Muscle layer of colon (tissue), 2 donors: ENCODE data around the gene PDE8B.
"Not testable (repeated sequence)": the region's sequence is repeated elsewhere in the genome, so short reads cannot be mapped to it uniquely, and the experiment has no call there.

Experiments used
- H3K27ac ChIP-seq: one replicate; pipeline ENCODE4 v1.7.0; 2013; ENCODE audit warnings: low read depth, mild to moderate bottlenecking, low read length, moderate library complexity
- H3K27me3 ChIP-seq, 2 donors: one replicate each; pipeline ENCODE4 v1.7.0; 2013; ENCODE audit warnings: low read length in 2 of 2, mild to moderate bottlenecking in 2 of 2; ENCODE audit not compliant: insufficient read depth in 2 of 2, control insufficient read depth in 1 of 2
- H3K36me3 ChIP-seq: one replicate; pipeline ENCODE4 v1.7.0; 2013; ENCODE audit warnings: mild to moderate bottlenecking, low read length; ENCODE audit not compliant: insufficient read depth
- H3K4me1 ChIP-seq: one replicate; pipeline ENCODE4 v1.7.0; 2013; ENCODE audit warnings: mild to moderate bottlenecking, low read length; ENCODE audit not compliant: insufficient read depth
- H3K4me3 ChIP-seq, 2 donors: one replicate each; pipeline ENCODE4 v1.7.0; 2013; ENCODE audit warnings: low read length in 2 of 2, low read depth in 1 of 2, mild to moderate bottlenecking in 1 of 2, moderate library complexity in 1 of 2
- H3K9ac ChIP-seq: one replicate; pipeline ENCODE4 v1.7.0; 2013; ENCODE audit warnings: low read length
- H3K9me3 ChIP-seq: one replicate; pipeline ENCODE4 v1.7.0; 2013; ENCODE audit warnings: mild to moderate bottlenecking, low read length
- donor health status: abdominal sarcoma.
- donor health status: Adenocarcinoma of cecum.

Gene PDE8B

DNA sequence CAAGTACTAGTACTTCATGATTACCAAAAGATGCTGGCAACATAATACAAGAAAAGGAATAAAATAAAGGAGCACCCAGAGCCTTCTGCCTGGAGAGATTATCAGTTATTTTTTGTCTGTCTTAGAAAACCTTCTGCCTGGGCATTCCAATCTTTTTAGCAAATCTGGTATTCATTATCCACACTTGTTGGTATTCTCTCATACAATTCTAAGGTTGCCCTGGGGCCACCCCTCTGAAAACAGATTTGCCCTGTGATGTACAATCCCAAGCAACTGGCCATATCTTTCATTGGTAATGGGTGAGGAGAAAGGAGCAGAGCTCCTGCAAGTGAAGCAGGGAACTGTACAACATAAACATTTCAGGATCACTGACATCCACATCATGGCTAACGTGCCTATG, 233.9 kb downstream of the PDE8B start:
- Histone ChIP-seq H3K9ac (no peak overlapping the region), H3K36me3 (peaks cover 15% of the 10 kb centered on the region), H3K27ac (no peak overlapping the region), H3K9me3 (no peaks in the 10 kb centered on the region), H3K4me3 (no peak overlapping the region), H3K4me1 (no peaks in the 10 kb centered on the region), H3K27me3 (no peaks in the 10 kb centered on the region)

DNA sequence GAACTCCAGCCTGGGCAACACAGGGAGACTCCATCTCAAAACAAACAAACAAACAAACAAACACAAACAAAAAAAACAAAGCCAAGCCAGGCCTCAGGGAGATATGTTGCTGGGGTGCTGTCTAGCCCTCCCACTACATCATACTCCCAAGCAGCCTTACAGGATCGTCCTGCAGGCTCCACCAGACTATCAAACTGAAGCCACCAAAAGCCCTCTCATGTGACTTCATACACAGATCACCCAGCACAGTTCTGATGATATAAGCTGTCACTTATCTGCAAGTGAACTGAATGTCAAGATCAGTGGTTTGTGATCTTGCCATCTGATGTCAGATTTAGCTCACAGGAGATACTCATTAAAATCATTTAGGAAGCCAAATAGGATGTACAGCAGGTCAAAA, 238.4 kb downstream of the PDE8B start:
- Histone ChIP-seq H3K27ac (no peak overlapping the region), H3K4me3 (no peak overlapping the region), H3K4me1 (peaks cover 6% of the 10 kb centered on the region), H3K9ac (no peak overlapping the region), H3K36me3 (peaks cover 18% of the 10 kb centered on the region), H3K9me3 (no peaks in the 10 kb centered on the region), H3K27me3 (no peaks in the 10 kb centered on the region)

DNA sequence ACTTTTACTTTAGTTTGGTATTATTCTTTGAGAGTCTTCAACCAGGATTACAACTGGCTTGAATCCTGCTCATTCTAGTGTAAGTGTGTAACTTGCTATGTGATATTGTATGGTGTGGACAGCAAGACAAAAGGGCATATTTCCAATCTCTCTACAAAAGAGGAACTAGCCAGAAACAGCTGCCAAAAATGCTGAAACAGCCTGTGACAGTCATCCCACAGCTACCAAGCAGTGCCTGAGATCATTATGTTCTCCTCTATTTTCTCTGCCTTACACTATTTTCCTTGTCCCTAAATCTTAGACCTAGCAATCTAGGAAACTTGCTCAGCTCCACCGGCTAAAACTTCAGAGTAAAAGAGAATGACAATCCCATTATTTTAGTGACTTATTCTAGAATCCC, 238.8 kb downstream of the PDE8B start:
- H3K36me3 ChIP-seq: peaks cover 18% of the 10 kb centered on the region
- H3K4me1 ChIP-seq: peaks cover 6% of the 10 kb centered on the region
- no peak overlapping the region for H3K4me3 ChIP-seq
- no peak overlapping the region for H3K9ac ChIP-seq
- no peaks in the 10 kb centered on the region for H3K9me3 ChIP-seq
- no peaks in the 10 kb centered on the region for H3K27me3 ChIP-seq
- no peak overlapping the region for H3K27ac ChIP-seq

DNA sequence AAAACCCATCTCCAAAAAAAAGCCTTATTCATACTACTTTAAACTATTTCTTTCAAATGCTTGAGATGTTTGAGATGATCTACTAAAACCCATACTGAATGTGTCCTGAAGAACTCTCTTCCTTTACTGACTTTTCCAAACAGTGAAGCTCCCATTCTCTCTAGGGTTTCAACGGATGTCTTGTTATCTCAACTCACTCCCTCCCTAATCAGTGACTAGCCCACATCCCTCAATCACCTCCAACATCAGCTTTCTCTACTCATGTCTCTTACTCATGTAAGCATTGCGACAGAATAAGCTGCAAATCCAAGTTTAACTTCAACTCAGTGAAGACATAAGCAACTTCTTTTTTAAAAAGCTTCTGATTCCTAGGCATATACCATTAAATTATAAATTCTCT, 239.5 kb downstream of the PDE8B start:
- H3K36me3 ChIP-seq: peaks cover 18% of the 10 kb centered on the region

DNA sequence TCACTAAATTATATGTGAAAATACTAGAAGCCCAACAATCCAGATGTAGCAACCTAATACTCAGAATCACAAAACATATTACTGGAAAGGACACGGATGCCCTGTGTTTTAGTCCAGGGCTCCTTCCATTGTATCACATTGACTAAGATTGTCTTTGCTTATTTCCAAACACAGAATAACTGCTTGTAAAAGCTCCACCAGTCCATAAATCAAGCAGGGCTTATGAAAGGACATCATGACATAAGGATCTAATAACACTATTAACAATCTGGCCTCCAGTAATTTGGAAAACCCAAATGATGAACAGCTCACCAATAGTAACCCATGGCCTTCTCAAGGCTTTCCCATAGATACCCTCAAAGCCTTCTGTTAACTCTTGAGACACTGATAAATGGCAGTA, 241.9 kb downstream of the PDE8B start:
- H3K27ac ChIP-seq: no peak overlapping the region
- H3K27me3 ChIP-seq: no peaks in the 10 kb centered on the region
- H3K9me3 ChIP-seq: no peaks in the 10 kb centered on the region
- peaks cover 6% of the 10 kb centered on the region for H3K4me1 ChIP-seq
- no peak overlapping the region for H3K4me3 ChIP-seq
- H3K9ac ChIP-seq: no peak overlapping the region
- H3K36me3 ChIP-seq: peaks cover 18% of the 10 kb centered on the region

More for the DNA sequence above, 239.5 kb downstream of the PDE8B start:
- Histone ChIP-seq H3K4me3 (no peak overlapping the region), H3K9ac (no peak overlapping the region), H3K4me1 (peaks cover 6% of the 10 kb centered on the region), H3K27me3 (no peaks in the 10 kb centered on the region), H3K9me3 (no peaks in the 10 kb centered on the region), H3K27ac (no peak overlapping the region)

GRCh38 chr5:77454123-77454522, 243.6 kb downstream of the PDE8B start:
- no peak overlapping the region for H3K9ac ChIP-seq
- peaks cover 4% of the 10 kb centered on the region for H3K36me3 ChIP-seq
- no peaks in the 10 kb centered on the region for H3K9me3 ChIP-seq
- no peaks in the 10 kb centered on the region for H3K27me3 ChIP-seq
- H3K4me3 ChIP-seq: no peak overlapping the region
- peaks cover 6% of the 10 kb centered on the region for H3K4me1 ChIP-seq
- no peak overlapping the region for H3K27ac ChIP-seq

DNA sequence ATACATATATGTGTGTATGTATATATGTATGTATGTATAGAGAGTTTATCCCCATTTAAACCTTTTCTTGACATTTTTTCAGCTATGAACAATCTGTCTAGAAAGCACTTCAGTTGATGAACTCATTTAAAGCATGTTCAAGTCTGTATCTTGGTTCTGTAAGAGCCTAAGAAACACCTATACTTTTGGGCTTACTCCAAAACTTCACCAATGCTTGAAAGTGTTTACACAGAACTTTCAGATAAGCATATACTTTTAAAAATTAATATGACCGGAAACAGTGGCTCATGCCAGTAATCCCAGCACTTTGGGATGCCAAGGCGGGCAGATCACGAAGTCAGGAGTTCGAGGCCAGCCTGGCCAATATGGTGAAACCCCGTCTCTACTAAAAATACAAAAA, 250.8 kb downstream of the PDE8B start:
- H3K9me3 ChIP-seq: no peaks in the 10 kb centered on the region
- H3K9ac ChIP-seq: no peak overlapping the region
- no peaks in the 10 kb centered on the region for H3K27me3 ChIP-seq
- no peaks in the 10 kb centered on the region for H3K4me1 ChIP-seq
- H3K36me3 ChIP-seq: no peaks in the 10 kb centered on the region
- no peak overlapping the region for H3K27ac ChIP-seq
- no peak overlapping the region for H3K4me3 ChIP-seq

DNA sequence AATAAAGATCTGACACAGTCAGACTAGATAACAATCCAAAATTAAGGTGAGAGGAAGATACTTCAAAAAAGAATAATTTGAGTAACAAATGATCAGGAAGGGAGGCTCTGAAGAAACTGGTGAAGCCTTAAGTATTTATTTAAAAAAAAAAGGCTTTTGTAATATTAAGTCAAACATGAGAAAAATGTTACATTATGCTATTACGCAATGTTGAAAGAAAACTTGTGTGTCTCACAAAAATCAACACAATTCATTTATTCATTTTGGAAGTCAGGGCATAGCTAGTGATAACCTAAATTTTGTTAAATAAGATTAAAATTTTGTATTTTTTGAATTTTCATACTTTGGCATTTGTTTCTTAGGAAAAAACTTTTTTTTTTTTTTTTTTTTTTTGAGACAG, 253.4 kb downstream of the PDE8B start:
- Histone ChIP-seq H3K9ac (no peak overlapping the region), H3K27me3 (no peaks in the 10 kb centered on the region), H3K27ac (no peak overlapping the region), H3K36me3 (no peaks in the 10 kb centered on the region), H3K9me3 (no peaks in the 10 kb centered on the region), H3K4me3 (no peak overlapping the region), H3K4me1 (no peaks in the 10 kb centered on the region)

DNA sequence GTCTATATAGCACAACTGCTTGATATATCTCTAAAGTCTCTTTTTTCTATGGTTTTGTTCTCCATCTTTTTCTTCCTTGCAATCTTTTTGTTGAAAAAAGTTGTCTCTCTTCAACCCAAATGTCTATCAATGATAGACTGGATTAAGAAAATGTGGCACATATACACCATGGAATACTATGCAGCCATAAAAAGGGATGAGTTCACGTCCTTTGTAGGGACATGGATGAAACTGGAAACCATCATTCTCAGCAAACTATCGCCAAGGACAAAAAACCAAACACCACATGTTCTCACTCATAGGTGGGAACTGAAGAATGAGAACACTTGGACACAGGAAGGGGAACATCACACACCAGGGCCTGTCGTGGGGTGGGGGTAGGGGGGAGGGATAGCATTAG, 258.4 kb downstream of the PDE8B start:
- not testable (repeated sequence) for H3K9ac ChIP-seq, H3K4me3 ChIP-seq, H3K4me1 ChIP-seq, H3K9me3 ChIP-seq, H3K27me3 ChIP-seq, H3K27ac ChIP-seq, H3K36me3 ChIP-seq

DNA sequence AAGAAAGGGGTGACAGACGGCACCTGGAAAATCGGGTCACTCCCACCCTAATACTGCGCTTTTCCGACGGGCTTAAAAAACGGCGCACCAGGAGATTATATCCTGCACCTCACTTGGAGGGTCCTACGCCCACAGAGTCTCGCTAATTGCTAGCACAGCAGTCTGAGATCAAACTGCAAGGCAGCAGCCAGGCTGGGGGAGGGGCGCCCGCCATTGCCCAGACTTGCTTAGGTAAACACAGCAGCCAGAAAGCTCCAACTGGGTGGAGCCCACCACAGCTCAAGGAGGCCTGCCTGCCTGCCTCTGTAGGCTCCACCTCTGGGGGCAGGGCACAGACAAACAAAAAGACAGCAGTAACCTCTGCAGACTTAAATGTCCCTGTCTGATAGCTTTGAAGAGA, 264.6 kb downstream of the PDE8B start:
- not testable (repeated sequence) for H3K27ac ChIP-seq, H3K9me3 ChIP-seq, H3K4me3 ChIP-seq, H3K27me3 ChIP-seq, H3K4me1 ChIP-seq, H3K9ac ChIP-seq, H3K36me3 ChIP-seq
